DMS 273 (cell line): ENCODE data around the gene LRRC42.
"Not testable (repeated sequence)": the region's sequence is repeated elsewhere in the genome, so short reads cannot be mapped to it uniquely, and the experiment has no call there.

ENCODE experiments used
- DNase-seq: peaks from one replicate; lab custom pipeline; 2025; ENCODE audit not compliant: unreplicated experiment; lab: John Stamatoyannopoulos, UW

The LRRC42 gene

GRCh38 chr1:54003249-54003646 lies 57.1 kb downstream of the LRRC42 start:
- DNase-seq, result no peak

- DNase-seq, result not testable (repeated sequence)
Measured at GRCh38 chr1:54003750-54004480, 57.8 kb downstream of the LRRC42 start.

GRCh38 chr1:54004481-54005049 lies 58.4 kb downstream of the LRRC42 start:
- no peak for DNase-seq

GRCh38 chr1:54006508-54006907 lies 60.4 kb downstream of the LRRC42 start:
- no peak for DNase-seq

- no peak for DNase-seq
Measured at GRCh38 chr1:54007613-54008012, 61.5 kb downstream of the LRRC42 start.

- no peak for DNase-seq
Measured at GRCh38 chr1:54008876-54009275, 62.7 kb downstream of the LRRC42 start.

GRCh38 chr1:54009406-54009805 lies 63.3 kb downstream of the LRRC42 start:
- no peak for DNase-seq

GRCh38 chr1:54010415-54011117 lies 64.4 kb downstream of the LRRC42 start:
- DNase-seq, result no peak

GRCh38 chr1:54011316-54012007 lies 65.3 kb downstream of the LRRC42 start:
- DNase-seq, result no peak

- no peak for DNase-seq
Measured at GRCh38 chr1:54012008-54012325, 65.8 kb downstream of the LRRC42 start.

GRCh38 chr1:54012863-54013262 lies 66.7 kb downstream of the LRRC42 start:
- no peak for DNase-seq

GRCh38 chr1:54013393-54014008 lies 67.4 kb downstream of the LRRC42 start:
- no peak for DNase-seq

GRCh38 chr1:54014009-54014629 lies 68.0 kb downstream of the LRRC42 start:
- DNase-seq, result no peak

GRCh38 chr1:54016343-54017282 lies 70.5 kb downstream of the LRRC42 start:
- no peak for DNase-seq
